HG03342 (cell line): ENCODE results near the gene SLC16A11.
"Not testable (repeated sequence)": the region's sequence is repeated elsewhere in the genome, so short reads cannot be mapped to it uniquely, and the experiment has no call there.

Source experiments
- ATAC-seq: cut with Tn5 transposase; IDR thresholded peaks from one replicate; pipeline ENCODE4 v1.9.1; 2021; ENCODE audit warnings: mild to moderate bottlenecking, moderate library complexity; ENCODE audit not compliant: unreplicated experiment

Gene SLC16A11

DNA sequence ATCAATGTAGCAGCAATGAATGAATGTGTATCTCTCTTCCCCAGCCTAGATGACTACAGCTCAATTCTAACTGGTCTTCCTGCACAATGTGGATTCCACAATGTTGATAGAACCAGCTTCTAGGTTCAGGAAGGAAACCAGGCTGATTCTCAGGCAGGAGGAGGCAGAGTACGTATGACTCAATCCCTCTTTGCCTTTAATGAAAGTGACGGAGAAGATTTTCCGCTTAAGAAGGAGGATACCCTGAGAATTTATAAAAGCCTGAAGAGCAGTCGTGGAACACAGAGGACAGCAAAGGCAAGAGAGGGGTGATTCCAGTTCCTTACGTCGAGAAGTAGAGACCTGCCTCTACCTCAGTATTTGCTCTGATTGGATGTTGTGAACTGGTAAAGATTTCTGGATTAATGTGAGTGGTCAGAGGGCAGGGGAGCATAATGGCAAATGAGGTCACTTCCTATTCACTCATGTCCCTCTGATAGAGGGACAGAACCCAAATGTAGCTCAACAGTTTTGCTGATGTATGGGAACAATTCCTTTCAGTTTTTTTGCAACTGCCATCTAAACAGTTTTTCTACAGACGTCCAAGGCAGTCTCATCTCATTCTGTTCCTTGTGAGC, 15.0 kb upstream of the SLC16A11 start:
- no peak for ATAC-seq

DNA sequence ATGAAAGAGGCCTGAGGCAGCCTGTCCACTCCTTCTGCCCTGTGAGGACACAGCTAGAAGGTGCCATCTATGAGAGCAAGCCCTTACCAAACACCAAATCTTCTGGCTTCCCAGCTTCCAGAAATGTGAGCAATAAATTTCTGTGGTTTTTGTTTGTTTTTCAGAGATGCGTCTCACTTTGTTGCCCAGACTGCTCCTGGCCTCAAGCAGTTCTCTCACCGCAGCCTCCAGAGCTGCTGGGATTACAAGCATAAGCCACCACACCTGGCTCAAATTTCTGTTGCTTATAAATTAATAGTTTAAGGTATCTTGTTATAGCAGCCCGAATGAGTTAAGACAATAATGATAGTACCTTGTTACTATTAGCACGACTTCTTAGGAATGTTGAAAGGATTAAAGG, 12.5 kb upstream of the SLC16A11 start:
- ATAC-seq, result no peak

DNA sequence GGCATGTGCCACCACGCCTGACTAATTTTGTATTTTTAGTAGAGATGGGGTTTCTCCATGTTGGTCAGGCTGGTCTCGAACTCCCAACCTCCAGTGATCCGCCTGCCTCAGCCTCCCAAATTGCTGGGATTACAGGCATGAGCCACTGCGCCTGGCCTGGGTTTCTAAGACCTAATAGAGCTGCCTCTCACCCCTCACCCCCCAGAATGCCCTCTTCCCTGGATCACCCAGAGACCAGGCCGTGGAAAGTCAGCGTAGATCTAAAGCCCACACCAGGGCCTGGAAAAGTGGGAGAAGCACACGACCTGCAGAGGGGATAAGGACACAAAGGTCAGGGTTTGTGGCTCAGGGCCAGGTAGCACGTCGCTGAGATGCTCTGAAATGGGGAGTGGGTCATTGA, 6.7 kb upstream of the SLC16A11 start:
- not testable (repeated sequence) for ATAC-seq

DNA sequence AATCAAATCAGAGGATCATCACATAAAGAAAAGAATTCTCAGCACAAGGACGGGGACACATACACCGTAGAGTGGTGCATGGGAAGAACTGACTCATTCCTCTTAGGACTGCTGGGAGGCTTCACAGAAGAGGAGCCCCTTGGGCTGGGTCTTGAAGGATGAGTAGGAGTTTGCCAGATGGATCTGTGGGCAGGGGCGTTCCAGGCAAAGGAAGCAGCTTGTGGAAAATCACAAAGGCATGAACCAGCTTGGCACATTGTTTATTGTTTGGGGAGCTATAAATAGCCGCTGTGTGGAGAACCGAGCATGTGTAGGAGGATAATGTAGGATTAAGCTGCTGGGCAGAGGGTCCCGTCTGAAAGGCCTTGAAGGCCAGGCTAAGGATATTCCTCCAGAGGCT, 5.1 kb upstream of the SLC16A11 start:
- ATAC-seq, result no peak

DNA sequence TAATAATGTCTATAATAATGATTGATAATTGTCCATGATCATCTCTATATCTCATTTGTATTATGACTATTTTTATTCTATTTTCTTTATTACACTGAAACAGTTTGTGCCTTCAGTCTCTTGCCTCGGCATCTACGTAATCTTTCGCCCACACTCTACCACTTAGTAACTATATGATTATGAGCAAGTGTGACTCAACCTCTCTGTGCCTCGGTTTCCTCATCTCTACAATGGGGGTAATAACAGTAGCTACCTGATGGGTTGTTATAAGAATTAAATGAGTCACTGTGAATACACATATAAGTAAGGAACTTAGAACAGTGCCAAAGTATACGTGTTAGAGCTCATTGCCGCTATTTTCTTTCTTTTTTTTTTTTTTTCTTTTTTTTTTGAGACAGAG, 3.7 kb upstream of the SLC16A11 start:
- ATAC-seq, result no peak

DNA sequence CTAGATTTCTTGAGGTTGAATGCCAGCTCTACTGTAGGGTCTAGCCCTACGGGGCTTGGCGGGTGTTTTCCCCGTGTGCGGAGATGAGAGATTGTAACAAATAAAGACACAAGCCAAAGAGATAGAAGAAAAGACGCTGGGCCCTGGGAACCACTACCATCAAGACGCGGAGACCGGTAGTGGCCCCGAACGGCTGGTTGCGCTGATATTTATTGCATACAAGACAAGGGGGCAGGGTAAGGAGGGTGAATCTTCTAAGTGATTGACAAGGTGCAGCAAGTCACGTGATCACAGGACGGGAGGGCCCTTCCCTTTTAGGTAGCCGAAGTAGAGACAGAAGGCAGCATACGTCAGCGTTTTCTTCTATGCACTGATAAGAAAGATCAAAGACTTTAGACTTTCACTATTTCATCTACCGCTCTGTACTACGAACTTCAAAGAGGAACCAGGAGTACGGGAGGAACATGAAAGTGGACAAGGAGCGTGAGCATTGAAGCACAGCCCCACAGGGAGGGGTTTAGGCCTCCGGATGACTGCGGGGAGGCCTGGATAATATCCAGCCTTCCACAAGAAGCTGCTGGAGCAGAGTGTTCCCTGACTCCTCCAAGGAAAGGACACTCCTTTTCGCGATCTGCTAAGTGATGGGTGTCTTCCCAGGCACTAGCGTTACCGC, 3.0 kb upstream of the SLC16A11 start:
- ATAC-seq, result not testable (repeated sequence)

DNA sequence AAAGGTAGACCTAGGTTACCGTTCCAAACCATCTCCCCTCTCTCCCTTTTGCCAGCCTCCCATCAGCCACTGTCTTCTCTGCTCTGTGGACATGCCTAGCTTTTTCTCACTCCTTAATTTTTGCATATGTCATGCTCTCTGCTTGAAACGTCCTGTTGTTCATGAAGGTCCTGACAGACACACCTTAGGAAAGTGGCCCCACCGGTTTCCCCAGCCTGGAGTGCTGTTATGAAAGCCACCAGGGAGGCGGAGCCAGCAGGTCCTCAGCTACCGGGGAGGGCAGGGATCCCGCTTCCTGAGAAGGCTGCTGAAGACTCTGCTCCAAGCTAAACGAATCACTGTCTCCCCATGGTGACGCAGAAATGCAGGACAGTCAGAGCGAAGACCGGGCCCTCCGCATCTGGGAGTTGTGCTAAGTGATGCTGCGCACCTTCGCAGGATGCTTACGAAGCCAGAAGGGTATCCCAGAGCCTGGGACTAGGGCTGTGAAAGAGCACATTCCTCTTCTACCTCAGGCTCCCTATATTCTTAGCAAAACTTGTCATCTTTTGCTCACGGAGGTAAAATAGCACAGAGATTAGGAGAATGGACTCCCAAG, 2.3 kb upstream of the SLC16A11 start:
- no peak for ATAC-seq

DNA sequence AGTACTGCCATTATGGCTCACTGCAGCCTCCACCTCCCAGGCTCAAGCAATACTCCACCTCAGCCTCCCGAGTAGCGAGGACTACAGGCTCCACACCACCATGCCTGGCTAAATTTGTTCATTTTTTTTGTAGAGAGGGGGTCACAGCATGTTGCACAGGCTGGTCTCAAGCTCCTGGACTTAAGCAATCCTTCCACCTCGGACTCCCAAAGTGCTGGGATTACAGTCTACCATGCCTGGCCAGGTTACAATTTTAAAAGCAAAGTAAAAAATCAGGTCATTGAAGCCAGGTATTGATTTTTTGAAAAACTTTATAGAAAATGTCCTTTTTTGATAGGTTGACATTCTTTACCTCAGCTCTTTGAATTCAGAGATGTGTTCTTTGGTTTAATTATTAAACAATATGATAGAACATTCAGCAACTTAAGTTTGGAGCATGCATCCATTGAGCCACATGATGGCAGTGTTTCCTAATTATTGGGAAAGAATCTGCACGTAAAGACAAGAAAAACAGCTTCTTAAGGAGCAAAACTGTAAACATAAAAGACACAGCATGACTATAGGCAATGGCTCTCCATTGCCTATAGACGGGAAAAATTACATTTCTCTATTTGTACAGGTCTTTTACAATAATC, 1.7 kb upstream of the SLC16A11 start:
- no peak for ATAC-seq

DNA sequence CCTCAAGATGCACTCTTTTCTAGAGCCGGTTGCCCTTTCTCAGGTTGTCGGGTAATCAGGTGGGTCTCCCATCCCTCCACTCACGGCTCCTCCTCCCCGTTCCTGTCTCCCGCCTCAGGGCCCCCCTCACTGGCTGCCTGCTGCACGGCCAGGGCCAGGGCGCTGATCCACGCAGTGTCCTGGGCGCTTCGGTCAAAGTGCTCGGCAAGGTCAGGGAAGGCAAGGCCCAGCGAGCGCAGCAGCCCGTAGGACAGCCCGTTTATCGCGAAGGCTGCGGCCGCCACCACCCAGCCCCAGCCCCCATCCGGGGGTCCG, 753 bp downstream of the SLC16A11 start:
- ATAC-seq, result peak; percentile 6

DNA sequence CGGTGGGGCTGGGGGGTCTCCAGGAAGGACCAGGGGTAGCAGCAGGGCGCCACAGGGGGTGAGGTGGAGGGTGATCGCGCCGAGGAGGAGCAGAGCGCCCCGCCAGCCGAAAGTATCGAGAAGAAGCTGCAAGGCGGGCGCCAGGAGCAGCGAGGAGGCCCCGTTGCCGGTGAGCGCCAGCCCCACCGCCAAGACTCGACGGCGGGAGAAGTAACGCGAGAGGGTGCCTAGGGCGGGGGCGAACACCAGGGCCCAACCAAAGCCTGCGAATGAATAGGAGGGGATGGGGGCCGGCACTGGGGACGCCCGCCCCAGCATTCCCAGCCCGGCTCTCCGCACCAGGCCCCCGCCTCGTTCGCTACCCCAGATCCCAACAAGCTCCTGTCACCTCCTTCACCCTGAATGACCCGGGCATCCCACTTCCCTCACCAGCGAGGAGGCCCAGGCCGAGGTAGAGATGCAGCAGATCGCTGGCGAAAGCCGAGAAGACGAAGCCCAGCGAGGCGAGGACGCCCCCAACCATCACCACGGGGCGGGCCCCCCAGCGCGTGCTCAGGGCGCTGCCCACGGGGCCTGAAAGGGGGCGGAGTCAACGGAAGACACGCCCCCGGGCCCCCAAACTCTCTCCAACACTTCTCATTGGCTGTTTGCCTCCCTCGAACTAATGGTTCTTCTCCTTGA, 1.3 kb downstream of the SLC16A11 start:
- peak; percentile 10 for ATAC-seq

DNA sequence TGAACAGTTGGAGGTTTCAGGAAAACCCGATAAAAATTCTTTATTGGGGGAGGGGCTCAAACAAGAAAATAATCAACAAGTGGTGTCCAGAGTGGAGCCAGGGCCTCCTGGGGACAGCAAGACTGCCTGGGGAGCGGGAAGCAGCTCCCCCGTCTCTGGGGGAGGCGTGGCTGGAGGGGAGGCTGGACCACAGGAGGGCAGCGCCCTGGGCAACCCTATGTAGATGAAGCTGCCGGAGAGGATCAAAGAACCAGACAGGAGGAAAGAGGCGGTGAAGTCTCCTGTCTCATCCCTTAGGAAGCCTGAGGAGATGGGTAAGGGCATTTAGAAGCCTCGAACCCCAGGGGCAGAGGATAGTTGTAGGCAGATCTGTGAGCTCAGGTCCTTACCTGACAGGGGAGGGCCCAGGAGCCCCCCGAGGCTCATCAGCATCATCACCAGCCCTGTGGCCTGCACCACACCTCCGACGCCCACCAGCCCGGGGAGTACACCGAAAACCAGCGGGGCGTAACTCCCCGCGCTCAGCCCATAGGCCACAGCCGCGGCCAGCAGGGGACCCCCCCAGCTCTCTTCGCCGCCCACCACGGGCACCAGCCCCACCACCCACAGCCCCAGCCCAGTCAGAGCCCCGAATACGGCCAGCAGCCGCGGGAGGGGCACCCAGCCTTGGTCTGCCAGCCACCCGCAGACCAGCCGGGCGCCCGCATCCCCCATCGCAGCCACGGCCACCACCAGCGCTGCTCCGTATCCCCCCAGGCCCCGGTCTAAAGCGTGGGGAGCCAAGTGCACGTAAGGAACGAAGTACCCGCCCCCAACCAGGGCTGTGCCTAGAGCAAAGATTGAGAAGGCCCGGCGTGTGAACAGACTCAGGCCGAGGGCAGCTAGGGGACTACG, 2.0 kb downstream of the SLC16A11 start:
- no peak for ATAC-seq

DNA sequence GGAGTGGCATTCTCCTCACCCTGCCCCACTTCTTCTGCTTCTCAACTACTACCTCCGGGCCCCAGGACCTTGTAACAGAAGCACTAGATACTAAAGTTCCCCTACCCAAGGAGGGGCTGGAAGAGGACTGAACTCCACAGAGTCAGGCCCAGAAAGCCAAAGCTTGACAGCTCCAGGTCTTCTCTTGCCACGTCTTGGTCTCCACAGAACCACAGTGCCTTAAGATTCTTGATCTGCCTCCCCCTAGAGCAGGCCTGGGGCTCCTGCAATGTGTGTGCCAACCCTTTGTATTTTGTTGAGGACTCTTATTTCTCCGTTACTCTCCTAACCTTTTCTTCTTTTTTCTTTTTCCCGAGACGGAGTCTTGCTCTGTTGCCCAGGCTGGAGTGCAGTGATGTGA, 4.1 kb downstream of the SLC16A11 start:
- ATAC-seq, result no peak

DNA sequence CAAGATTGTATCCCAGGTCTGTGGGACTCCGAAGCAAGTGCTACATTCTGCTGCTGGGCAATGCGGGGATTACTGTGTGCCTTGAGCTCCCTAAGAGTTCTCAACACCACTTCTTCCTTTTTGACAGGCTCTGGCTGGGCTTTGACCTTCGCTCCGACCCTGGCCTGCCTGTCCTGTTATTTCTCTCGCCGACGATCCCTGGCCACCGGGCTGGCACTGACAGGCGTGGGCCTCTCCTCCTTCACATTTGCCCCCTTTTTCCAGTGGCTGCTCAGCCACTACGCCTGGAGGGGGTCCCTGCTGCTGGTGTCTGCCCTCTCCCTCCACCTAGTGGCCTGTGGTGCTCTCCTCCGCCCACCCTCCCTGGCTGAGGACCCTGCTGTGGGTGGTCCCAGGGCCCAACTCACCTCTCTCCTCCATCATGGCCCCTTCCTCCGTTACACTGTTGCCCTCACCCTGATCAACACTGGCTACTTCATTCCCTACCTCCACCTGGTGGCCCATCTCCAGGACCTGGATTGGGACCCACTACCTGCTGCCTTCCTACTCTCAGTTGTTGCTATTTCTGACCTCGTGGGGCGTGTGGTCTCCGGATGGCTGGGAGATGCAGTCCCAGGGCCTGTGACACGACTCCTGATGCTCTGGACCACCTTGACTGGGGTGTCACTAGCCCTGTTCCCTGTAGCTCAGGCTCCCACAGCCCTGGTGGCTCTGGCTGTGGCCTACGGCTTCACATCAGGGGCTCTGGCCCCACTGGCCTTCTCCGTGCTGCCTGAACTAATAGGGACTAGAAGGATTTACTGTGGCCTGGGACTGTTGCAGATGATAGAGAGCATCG, 5.6 kb downstream of the SLC16A11 start:
- ATAC-seq, result no peak

DNA sequence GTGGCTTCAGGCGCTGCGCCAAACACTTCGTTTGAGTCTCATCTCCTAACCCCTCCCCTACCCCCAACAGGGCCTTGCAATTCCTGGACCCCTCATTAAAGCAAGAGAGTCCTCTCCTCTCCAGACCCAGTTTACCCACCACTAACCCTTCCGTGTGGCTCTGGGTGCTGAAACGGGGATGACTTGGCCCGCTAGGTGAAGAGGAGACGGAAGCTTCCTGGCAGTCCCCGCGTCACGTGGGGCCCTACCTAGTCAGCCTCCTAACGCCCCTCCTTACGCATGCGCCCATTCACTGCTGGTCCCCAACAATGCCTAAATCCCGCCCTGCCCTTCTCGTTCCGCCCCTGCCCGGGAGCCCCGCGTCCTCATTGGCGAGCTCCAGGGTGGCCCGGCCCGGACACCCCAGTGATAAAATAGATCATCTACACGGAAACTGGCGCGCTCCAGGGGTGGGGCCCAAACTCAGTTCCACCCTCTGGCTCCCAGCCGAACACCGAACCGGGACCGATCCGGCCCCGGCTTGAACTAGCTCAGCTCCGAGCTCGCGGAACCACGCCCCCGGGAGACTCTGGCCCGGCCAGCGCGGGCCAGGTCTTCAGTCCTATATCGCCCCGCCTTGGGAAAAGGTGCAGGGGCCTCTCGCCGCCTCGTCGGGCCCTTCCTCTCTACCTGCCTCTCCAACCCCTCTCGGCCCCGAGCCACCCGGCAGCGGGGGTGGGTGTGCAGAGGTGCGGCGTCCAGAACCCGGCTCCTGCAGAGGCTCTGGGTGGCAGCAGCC, 8.1 kb downstream of the SLC16A11 start, which contains the start of gene SLC16A13:
SLC16A13 (plus strand) TSS at position 425 of the 778 bp plus-strand sequence. CDS start 368 bp downstream, outside the sequence.
- peak; percentile 89 for ATAC-seq

DNA sequence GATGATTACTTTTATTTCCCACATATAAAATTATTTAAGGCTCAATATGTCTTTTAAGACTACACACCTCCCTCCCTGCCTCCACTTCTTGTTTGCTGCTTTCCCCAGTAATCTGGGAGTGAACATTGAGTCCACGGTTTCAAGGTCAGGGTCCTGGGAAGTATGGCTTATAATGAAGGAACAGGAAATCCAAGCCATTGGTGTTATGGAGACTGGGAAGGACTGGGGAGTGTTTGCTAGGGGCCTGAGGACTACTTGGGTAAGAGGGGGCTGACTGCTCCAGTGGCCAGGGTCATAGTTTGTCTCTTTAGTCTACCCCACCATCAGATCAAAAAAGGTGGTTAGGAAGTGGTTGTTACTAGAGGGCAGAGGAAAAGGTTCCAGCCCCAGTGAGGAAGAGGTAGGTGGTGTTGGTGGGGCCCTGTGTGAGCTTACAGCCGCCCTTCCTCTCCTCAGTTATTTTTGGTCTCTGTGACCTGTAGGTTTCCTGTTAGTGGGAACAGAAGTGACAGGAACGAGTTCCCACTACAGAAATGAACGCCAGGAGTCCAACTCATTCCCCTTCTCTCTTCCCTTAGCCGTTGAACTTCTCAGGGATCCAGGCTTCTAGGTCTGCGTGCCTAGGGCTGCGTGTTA, 8.8 kb downstream of the SLC16A11 start:
- peak; percentile 13 for ATAC-seq

DNA sequence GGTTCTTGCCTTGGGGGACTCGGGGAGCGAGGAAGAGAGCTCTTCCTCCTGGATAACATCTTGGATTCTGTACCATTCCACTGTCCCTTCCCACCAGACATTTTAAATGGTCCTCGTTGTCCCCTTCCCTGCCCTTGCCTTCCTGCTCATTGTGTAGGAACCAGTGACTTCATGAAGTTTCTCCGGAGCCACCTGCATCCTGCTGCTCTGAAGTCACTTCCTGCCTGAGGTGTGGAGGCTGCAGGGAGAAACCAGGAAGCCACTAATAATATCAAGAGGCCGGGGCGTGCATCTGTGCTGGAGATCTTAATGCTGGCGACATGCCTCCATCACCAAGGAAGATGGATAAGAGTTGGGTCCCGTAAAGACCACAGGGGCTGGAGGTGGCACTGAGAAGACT, 14.2 kb downstream of the SLC16A11 start:
- ATAC-seq, result no peak

DNA sequence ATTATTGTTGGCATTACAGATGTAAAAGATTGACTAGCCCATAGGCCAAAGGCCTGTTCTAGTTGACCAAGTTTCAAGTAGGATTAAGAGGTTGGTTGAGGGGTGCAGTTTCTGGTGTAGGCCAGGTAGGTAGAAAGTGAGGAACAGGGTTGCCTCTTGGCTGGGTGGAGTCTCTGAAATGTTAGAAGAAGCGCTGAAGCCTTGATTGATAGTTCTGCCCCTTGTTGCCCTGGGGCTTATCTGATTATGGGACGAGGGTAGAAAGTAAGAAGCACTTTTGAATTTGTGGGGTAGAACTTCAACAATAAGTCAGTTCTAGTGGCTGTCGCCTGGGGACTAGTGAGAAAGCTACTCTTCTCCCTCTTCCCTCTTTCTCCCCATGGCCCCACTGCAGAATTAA, 14.8 kb downstream of the SLC16A11 start:
- no peak for ATAC-seq

DNA sequence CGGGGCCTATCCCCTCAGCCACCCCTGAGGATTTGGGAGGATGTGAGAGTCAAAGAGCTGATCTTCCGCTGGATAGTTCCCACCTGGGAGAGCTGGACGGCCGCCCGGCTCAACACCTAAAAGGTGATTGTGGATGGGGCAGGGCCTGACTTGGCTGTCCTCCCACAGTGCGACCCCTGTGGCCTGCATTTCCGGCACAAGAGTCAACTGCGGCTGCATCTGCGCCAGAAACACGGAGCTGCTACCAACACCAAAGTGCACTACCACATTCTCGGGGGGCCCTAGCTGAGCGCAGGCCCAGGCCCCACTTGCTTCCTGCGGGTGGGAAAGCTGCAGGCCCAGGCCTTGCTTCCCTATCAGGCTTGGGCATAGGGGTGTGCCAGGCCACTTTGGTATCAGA, 16.6 kb downstream of the SLC16A11 start:
- no peak for ATAC-seq
